Measurements from ENCODE around the gene PTPRN2.

The PTPRN2 gene

DNA sequence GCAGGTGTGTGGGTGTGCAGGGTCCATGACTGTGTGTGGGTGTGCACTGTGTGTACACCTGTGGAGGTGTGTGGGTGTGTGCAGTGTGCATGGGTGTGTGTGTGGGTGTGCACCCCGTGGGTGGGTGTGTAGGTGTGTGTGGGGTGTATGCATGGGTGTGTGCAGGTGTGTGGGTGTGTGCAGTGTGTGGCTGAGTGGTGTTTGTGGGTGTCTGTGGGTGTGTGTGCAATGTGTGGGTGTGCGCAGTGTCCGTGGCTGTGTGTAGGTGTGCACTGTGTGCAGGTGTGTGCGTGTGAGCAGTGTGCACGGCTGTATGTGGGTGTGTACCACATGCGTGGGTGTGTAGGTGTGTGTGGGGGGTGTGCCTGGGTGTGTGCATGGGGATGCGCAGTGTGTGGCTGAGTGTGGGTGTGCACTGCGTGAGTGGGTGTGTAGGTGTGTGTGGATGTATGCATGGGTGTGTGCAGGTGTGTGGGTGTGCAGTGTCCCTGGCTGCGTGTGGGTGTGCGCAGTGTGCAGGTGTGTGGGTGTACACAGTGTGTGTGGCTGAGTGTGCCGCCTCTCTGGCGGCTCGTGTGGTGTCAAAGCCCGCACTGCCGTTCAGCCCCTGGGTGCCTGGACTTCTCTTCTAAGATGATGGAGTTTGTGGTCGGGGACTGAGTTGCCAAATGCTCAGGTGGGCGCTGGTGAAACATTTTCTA, 1042.5 kb downstream of the PTPRN2 start:
- no peak for DNase-seq (ENCODE audit: low read depth, low spot score)

DNA sequence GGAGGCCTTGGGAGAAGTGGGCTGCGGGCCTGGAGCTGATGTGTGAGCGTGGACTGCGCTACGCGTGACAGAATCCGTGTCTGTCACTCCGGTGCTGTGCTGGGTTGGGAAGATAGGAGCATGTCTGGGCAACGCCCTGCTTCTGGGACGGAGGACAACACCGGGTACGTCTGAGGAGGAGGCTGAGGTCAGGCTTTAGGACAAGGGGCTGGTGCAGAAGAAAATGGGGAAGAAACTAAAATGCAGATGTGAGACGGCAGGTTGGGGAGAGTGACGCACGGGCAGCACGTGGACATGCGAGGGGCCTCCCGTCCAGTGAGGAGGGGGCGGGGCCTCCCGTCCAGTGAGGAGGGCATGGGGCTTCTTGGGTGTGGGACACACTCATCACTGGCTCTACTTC, 1043.4 kb downstream of the PTPRN2 start:
- no peak for DNase-seq (ENCODE audit: low read depth, low spot score)

DNA sequence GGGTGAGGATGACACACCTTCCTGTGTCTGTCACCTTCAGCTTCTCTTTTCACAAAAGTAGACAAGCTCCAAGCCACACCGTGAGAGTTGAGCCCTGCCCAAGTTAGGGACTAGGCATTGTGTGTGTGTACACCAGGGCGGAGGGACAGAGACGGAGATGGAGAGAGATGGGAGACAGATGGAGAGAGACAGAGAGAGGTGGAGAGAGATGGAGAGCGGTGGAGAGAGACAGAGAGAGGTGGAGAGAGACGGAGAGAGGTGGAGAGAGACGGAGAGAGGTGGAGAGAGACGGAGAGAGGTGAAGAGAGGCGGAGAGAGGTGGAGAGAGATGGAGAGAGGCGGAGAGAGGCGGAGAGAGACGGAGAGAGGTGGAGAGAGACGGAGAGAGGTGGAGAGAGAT, 1043.8 kb downstream of the PTPRN2 start:
- DNase-seq (ENCODE audit: low read depth, low spot score) = no peak

DNA sequence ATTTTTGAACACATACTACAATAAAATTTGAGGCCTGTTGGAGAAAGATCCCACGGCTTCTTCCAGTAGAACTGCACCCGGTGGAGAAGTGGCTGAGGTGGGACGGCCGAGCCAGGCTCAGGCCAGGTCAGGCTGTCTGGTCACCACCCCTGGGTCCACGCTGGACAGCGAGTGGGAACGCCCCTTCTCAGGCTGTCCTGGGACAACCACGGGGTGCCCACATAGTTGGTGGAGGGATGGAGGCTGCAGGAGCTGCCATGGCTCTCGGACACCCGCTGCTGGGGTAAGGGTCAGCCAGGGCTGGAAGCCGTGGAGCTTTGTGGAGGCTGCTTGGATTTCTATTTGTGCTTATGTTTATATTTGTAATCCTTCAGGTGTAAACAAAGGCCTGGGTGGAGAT, 1044.3 kb downstream of the PTPRN2 start:
- no peak for DNase-seq (ENCODE audit: low read depth, low spot score)

DNA sequence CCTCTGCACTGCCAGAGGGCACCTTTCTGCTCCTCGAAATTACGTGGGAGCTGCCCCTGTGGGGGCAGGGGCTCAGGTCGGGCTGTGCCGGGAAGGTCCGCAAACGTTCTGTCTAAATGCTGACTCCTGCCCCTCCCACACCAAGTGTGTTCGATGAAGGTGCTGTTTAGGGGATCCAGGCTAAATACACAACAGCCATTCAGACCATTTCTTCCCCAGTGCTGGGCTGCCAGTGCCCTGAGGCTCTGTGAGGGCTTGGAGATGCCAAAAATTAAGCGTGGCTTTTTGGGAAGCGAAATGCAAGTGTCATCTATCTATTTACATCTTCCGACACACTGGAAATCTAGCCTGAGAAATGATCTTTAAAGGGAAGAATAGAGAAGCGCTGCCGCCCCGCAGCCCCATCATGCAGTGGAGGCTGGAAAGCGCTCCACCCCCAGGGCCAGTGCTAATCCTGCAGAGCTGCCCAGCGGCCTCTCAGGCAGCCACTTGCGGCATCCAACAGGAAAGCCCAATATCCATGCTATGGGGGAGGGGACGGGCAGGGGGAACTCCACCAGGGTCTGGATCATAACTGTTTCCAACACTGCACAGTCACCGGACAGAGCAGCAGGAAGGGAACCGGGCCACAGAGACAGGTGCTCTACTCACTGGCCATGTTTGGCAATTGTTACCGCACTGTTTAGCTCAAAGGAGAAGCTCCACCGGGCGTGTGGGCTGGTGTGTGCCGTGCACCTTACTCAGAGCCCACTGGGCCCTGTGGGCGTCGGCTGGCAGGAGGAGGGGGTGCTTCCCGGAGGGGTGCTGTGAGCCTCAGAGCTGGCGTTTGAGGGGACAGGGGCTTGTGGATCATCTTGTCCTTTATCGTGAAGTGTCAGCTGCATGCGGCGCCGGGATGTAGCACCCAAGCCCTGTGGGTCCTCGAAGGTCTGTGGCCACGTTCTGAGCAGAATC, 1045.3 kb downstream of the PTPRN2 start:
- no peak for DNase-seq (ENCODE audit: low read depth, low spot score)

DNA sequence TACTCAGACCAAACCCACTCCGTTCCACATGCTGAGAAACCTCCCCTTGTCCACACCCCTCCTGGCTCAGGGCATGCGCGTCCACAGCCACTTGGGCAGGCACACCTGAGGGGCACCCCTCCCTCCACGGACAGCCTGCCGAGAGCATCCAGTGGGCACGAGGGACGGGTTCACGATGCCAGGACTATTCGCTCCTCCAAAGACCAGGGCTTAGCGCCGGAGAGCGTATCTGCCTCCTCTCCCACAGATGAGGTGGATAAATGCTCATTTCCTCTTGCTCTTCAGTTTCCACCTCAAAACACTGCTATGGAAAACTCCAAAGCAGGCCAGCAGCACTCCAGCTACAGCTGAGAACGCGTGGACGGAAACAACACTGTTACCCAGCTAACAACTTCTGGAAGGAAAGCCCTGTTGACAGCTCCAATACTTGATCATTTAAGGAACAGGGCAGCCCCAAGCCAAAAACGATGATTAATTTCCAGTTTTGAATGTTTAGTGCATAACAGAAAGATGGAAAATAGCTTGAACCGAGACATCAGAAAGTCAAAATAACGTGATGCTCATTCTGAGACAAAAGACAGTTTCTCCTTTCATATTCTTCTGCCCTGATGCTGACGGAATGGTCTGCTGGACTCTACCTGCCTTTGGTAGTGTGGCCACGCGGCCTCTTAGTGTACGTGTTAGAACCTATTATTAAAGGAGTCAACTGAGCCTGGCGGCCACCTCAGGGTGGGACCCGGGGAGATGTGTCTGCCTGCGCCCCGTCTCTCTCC, 1046.1 kb downstream of the PTPRN2 start:
- no peak for DNase-seq (ENCODE audit: low read depth, low spot score)

DNA sequence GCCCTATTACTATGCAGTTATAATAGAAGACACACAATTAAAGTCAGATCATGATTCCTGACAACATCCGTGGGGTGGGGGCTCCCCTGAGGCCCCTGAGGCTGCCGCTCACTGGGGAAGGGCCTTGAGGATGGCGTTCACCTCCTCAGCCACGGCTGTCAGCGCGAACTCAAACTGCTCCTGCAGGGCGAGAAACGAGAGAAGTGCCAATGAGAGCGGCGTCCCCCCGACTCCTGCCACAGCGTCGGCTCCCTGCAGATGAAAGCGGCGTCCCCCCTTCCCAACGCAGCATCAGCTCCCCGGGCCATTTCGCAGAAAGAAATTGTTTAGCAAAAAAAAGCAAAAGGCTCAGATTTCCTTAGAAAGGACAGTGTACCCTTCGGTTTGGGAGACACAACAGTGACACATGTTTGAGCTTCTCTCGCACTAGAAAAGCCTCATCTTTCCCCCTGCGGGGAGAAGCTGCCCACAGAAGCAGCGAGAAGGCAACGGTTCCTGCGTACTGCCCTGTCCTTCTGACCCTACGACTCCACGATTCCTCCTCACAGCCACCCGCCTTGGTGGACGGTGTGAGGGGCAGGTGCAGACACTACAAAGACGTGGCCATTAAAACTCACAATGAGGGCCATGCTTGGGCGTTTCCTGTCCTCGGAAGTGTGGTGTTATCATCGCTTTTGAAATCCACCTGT, 1046.9 kb downstream of the PTPRN2 start:
- DNase-seq (ENCODE audit: low read depth, low spot score) = no peak

DNA sequence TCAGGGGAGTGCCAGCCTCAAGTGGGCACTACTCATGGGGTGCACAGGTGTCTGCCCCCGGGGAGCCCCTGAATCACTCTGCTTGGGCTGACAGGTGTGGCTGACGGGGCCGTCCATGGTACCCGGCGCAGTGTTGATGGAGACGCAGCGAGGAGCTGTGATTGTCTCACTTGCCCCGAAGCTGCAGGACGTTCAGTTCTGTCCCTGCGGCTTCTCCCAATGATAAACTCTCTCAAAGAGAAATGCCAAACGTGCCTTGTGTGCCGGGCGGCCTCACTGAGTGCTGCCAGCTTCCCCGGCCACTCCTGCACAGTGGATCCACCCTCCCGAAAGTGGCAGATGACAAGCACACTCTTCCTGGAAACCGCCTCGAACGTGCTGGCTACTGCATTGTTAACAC, 1047.6 kb downstream of the PTPRN2 start:
- DNase-seq (ENCODE audit: low read depth, low spot score) = no peak

DNA sequence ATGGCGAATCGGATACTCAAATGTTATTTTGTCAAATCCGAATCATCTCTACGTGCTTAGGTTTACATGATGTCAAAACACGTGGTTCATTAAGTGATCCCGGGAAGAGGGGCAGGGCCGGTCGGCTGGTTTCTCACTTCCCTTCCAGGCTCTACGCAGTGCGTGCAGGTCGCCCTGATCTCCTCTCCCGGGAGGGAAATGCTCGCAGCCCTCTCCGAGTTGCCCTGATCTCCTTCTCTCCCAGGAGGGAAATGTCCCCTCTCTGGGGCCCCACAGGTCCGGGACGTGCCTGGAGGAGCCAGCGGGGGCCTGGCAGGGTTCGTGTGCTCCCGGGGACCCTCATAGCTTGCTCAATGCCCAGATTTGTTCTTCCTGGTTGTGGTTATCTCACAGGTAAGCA, 1048.1 kb downstream of the PTPRN2 start:
- DNase-seq (ENCODE audit: low read depth, low spot score) = no peak

DNA sequence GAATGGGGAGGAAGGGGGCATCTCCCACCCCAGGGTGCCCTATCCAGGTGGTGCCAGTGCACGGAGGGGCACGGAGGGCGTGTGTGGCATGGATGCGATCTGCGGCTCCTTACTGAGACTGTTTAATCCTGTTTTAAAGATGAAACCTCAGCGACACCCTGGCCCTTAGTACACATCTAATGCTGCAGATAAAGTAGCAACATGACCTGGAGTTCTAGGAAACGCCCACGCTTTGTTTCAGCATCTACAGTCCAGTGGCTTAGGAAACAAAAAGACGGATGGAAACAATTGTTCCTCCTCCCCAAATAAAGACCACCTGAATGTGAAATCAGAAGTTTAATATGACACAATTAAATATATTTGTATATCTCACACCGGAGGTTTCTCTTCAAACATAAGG, 1048.9 kb downstream of the PTPRN2 start:
- no peak for DNase-seq (ENCODE audit: low read depth, low spot score)

DNA sequence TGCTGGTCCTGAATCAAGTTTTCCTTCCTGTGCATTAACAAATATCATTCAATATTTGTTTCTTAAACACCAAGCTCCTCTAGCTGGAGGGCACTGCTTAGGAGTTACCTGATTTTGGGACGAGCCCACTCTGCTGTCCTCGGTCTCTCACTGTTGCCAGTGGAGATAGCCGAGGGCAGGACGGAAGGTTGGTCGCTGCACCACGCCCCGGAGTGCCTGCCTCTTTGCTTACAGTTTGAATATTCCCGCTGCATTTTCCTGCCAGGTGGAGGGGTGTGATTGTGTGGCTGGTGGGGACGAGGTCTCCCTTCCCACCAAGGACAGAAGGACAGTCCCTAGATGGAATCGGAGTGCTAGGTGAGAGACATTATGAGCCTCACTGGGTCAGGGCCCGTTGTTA, 1049.3 kb downstream of the PTPRN2 start:
- no peak for DNase-seq (ENCODE audit: low read depth, low spot score)

DNA sequence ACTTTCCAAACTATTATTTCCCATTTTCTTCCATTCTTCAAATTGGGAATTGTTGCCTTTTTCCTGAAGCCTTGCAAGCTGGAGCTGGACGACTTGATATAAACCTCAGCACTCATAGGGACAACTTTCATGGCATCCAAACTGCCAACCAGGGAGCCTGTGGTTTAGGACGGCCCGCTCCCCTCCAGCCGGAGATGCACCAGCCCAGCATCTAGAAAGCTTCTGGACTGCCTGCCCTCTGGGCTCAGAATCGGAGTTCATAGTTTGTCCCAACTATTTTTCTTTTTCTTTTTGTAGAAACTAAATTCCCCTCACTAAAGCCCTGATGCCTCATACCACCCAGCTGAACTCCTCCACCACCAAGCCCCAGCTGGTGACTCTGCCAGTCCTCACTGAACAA, 1050.6 kb downstream of the PTPRN2 start:
- DNase-seq (ENCODE audit: low read depth, low spot score) = no peak

DNA sequence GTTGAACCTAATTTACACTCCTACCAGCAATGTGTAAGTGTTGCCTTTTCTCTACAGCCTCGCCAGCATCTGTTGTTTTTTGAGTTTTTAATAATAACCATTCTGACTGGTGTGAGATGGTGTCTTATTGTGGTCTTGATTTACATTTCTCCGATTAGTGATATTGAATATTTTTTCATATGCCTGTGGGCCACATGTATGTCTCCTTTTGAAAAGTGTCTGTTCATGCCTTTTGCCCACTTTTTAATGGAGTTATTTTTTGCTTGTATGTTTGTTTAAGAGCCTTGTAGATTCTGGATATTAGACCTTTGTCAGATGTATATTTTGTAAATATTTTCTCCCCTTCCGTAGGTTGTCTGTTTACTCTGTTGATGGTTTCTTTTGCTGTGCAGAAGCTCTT, 1055.6 kb downstream of the PTPRN2 start:
- DNase-seq (ENCODE audit: low read depth, low spot score) = no peak

DNA sequence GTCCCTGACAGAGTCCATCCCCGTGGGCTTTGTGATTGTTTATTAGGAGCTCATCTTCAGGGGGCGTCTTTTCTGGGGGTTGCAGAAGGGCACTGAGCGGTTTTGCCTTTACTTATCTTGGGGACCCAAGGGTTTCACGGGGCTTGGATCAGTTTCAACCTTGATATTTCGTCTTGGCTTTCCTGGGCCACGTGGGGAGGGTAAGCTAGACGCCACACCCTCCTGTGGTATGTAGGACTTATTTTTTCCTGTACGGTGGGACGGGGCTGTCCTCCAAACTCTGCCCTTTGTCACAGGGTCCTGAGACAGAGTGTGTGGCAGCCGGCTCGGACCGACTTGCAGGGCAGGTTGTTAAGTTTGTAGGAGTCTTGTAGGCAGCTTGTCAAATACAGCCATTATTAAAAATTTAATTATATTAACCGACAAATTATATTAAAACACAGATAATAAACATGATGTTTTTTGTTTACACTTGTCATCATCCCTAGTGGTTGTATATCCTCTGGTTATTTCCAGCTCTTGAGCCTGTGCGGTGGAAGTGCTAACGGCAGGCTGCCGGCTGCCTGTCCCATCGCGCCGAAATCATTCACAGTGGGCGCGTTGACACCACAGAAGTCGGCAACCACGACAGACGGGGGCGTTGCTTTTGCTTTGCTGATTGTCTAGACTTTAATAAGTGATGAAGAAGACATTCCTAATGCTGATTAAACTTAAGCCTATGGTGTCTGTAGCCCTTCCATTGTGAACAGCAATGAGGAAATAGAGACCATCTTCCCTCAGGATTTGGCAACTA, 1057.7 kb downstream of the PTPRN2 start:
- DNase-seq (ENCODE audit: low read depth, low spot score) = no peak

DNA sequence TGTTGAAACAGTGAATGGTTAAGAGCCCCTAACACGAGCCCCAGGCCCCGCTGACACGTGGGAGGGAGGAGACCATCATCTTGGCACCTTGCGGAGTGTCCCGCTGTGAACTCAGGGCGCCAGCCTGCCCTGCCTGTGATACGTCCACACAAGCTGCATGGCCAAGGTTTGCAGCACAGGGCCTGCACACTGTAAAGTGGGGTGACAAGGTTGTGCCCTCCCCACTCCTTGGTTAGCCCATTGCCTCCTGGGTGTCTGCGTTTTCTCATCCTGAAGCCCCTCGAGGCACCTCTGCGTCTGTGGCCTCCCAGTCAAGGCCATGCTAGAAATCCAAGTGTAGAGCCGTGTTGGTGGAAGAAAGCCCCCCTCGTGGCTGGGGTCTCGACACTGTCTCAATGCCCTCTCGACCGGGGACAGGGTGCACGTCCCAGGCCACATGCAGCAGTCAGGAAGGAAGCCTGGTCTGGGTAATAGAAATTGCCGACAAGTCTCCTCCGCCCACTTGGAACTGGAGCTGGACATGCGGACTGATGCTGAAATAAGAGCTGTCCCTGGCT, 1058.8 kb downstream of the PTPRN2 start:
- no peak for DNase-seq (ENCODE audit: low read depth, low spot score)

DNA sequence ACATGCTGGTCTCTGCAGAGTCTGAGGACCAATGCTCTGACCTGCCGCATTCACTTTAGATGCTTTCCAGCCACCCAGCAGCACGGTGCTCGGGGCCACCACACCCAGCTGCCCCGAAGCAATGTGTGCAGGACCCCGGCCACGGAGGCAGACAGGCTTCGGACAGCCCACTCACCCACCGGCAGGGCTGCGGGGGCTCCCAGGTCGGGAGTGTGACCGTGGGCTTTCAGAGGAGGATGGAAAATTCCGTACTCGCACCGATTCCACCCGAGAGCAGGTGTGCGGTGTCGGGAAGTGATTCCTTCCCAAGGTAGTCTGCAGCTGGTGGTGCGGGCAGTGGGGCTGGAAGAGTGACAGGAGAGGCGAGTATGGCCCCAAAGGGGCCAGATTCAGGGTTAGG, 1059.9 kb downstream of the PTPRN2 start:
- DNase-seq (ENCODE audit: low read depth, low spot score) = no peak

DNA sequence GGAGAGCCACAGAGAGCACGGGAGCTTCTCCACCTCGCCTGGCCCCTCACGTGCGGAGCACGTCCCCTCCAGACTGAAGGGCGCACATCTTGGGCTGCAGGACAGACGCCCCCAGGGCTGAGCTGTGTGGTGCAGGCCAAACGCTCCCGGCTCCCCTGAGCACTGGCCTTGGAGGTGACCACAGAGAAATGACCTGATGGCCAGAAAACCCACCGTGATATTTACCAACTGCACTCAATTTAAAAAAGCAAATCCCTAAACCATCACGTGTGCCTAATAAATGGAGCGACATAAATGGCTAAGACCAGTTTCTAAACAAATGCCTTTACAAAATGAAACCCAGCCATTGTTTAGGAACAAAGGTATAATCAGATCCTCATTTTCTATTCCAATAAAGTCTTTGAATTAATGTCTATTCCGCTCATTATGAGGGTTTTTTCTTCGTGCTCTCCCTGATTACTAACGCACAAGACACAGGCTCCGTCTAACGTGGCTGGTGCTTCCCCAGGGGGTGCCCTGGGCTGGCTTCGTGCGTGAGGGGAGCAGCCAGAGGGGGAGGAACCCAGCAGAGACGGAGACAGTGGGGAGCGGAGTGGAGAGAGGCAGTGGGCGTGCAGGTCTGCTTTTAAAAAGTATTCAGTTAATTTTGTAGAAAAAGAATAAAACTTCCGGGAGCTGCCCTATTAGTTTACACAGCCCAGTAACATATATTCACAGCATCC, 1060.5 kb downstream of the PTPRN2 start:
- DNase-seq (ENCODE audit: low read depth, low spot score) = no peak

DNA sequence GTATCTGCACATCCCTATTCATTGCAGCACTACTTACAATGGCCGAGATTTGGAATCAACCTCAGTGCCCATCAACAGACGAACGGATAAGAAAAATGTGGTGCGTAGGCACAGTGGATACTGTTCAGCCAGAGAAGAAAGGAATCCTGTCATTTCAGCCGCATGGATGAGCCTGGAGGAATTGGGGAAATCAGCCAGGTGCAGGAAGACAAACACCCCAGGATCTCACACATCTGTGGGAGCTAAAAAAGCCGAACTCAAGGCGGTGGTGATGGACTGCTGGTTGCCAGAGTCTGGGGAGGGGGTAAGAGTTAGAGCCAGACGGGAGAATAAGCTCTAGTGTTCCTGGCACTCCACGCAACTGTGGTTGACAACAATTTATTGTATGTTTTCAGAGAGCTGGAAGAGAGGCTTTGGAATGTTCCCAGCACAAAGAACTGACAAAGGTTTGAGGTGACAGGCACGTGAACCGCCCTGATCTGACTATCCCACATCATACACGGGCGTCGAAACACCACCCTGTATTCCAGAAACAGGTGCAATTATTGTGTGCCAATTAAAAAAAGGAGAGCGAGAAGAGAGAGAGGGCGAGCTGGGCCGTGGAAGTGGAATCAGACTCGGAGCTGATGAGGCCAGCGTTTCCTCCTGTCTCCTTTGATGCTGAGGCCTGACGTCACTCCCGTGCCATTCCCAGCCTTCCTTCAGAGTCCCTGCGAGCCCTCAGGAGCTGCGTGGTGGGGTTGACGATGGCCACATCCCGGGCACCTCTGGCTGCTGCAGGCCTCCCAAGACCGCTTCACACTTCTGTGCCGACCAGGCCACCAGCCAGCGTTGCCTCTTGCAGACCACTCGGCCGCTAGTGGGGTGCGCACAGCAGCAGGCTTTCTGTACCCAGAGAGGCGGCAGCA, 1061.4 kb downstream of the PTPRN2 start:
- no peak for DNase-seq (ENCODE audit: low read depth, low spot score)

DNA sequence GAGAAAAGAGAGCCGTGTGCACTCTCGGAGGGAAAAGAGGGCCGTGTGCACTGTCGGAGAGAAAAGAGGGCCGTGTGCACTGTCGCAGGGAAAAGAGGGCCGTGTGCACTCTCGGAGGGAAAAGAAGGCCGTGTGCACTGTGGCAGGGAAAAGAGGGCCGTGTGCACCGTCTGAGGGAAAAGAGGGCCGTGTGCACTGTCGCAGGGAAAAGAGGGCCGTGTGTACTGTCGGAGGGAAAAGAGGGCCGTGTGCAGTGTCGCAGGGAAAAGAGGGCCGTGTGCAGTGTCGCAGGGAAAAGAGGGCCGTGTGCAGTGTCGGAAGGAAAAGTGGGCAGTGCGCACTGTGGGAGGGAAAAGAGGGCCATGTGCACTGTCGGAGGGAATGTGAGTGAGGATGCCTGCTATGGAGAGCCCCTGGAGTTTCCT, 1062.1 kb downstream of the PTPRN2 start:
- DNase-seq (ENCODE audit: low read depth, low spot score) = no peak

Data from smooth muscle cell of the brain vasculature (primary cell).